Neural progenitor cell (in vitro differentiated cells): ENCODE results near the gene CAMSAP1.

Source experiments
- EZH2 ChIP-seq: fragments of 200-600 bp; sonication (generic); IDR thresholded peaks from 2 replicates; pipeline ENCODE4 v1.6.1; 2017; ENCODE audit warnings: antibody characterized with exemption, mild to moderate bottlenecking, moderate library complexity
- TF ChIP-seq, protein P1 (sequence below): fragments of 200-600 bp; sonication (generic); IDR thresholded peaks from 2 replicates; pipeline ENCODE4 v1.5.1; 2017; ENCODE audit warnings: antibody characterized with exemption, mild to moderate bottlenecking

GRCh38 chr9:135920973-135921585 is 13.7 kb upstream of the CAMSAP1 start:
- TF ChIP-seq, protein P1, sequence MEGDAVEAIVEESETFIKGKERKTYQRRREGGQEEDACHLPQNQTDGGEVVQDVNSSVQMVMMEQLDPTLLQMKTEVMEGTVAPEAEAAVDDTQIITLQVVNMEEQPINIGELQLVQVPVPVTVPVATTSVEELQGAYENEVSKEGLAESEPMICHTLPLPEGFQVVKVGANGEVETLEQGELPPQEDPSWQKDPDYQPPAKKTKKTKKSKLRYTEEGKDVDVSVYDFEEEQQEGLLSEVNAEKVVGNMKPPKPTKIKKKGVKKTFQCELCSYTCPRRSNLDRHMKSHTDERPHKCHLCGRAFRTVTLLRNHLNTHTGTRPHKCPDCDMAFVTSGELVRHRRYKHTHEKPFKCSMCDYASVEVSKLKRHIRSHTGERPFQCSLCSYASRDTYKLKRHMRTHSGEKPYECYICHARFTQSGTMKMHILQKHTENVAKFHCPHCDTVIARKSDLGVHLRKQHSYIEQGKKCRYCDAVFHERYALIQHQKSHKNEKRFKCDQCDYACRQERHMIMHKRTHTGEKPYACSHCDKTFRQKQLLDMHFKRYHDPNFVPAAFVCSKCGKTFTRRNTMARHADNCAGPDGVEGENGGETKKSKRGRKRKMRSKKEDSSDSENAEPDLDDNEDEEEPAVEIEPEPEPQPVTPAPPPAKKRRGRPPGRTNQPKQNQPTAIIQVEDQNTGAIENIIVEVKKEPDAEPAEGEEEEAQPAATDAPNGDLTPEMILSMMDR: no peak
- TF ChIP-seq EZH2: no peak
